ENCODE results near the gene CDADC1. TPM values are rescaled to one million over a fixed set of nuclear protein-coding genes. Genes with fewer than 3 reads are reported as not detected.
"Not testable (repeated sequence)": the region's sequence is repeated elsewhere in the genome, so short reads cannot be mapped to it uniquely, and the experiment has no call there.

Gene CDADC1
- total RNA-seq, 1 experiment from 2014 or later: 7.6 TPM

GRCh38 chr13:49292742-49293486, 45.2 kb downstream of the CDADC1 start:
- ATAC-seq (no peak), DNase-seq (ENCODE audit: low read depth, low spot score) (no peak)
- Histone ChIP-seq H4K20me1 (ENCODE audit: insufficient read depth) (no peaks in the 10 kb centered on the region), H3K9me2 (ENCODE audit: insufficient read depth) (no peaks in the 10 kb centered on the region), H3K27ac (ENCODE audit: low read depth, low read length) (no peak overlapping the region), H3K9ac (ENCODE audit: low read length) (no peak overlapping the region), H3K4me1 (ENCODE audit: control insufficient read depth in 1 of 2, insufficient read depth in 2 of 2, low read length in 2 of 2) (no peaks in the 10 kb centered on the region), H3K4me3 (replicated peaks in 1 of 2; ENCODE audit: low read depth in 1 of 2, low read length in 2 of 2) (no peak overlapping the region), H3K9me3 (ENCODE audit: control insufficient read depth in 1 of 2, insufficient read depth in 1 of 2, low read depth in 1 of 2, low read length in 2 of 2) (no peaks in the 10 kb centered on the region), H3K27me3 (ENCODE audit: insufficient read depth, low read length) (no peaks in the 10 kb centered on the region), H3K79me2 (ENCODE audit: insufficient read depth, low read length) (no peaks in the 10 kb centered on the region), H3K36me3 (ENCODE audit: control insufficient read depth in 1 of 2, insufficient read depth in 2 of 2, low read length in 2 of 2) (no peaks in the 10 kb centered on the region), H3K4me2 (ENCODE audit: low read length) (no peak overlapping the region), H2AFZ (ENCODE audit: low read depth, low read length, poor library complexity, severe bottlenecking) (no peak overlapping the region)
- POLR2A ChIA-PET: no interaction called here
- no TSS peak for BruUV-seq (replicated peaks)
- RAD21 ChIA-PET (ENCODE audit: low non-redundant PET in 1 of 2, low total read pairs in 2 of 2, uncharacterized antibody in 2 of 2, unreplicated experiment in 2 of 2): no interaction called here
- intact Hi-C loops (cut with micrococcal nuclease): no loop called here
- TF ChIP-seq POLR2A (IDR thresholded peaks at IDR 0.05; ENCODE audit: borderline replicate concordance, extremely low read depth, insufficient read depth, insufficient read length) (no peak), SRF (IDR thresholded peaks at IDR 0.05; ENCODE audit: low read depth) (no peak), CBX3 (IDR thresholded peaks at IDR 0.05; ENCODE audit: low read depth) (no peak), RAD21 (IDR thresholded peaks at IDR 0.05; ENCODE audit: low read depth) (no peak), JUND (IDR thresholded peaks at IDR 0.05) (no peak), POLR2AphosphoS5 (IDR thresholded peaks at IDR 0.05; ENCODE audit: low read depth, low read length) (no peak), ELF1 (IDR thresholded peaks at IDR 0.05; ENCODE audit: borderline replicate concordance, low read depth) (no peak), SIN3A (IDR thresholded peaks at IDR 0.05; ENCODE audit: low read depth) (no peak), MAX (IDR thresholded peaks at IDR 0.05) (no peak), ZNF274 (IDR thresholded peaks at IDR 0.05; ENCODE audit: low read depth, low read length) (no peak), FOSL1 (IDR thresholded peaks at IDR 0.05; ENCODE audit: low read depth) (no peak), EGR1 (IDR thresholded peaks at IDR 0.05; ENCODE audit: low read depth) (no peak), SP1 (IDR thresholded peaks at IDR 0.05; ENCODE audit: low read depth) (no peak), TCF7L2 (IDR thresholded peaks at IDR 0.05; ENCODE audit: borderline replicate concordance, extremely low read depth, insufficient read depth, insufficient read length) (no peak), EZH2 (IDR thresholded peaks at IDR 0.05) (no peak)
- TF ChIP-seq, protein P1, sequence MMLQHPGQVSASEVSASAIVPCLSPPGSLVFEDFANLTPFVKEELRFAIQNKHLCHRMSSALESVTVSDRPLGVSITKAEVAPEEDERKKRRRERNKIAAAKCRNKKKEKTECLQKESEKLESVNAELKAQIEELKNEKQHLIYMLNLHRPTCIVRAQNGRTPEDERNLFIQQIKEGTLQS (IDR thresholded peaks at IDR 0.05): no peak
- CTCF ChIA-PET: no interaction called here

- H3K27ac ChIP-seq (ENCODE audit: low read depth, low read length); intact Hi-C loops (cut with micrococcal nuclease); H3K9ac ChIP-seq (ENCODE audit: low read length); ATAC-seq; H3K4me3 ChIP-seq (replicated peaks in 1 of 2; ENCODE audit: low read depth in 1 of 2, low read length in 2 of 2); H3K79me2 ChIP-seq (ENCODE audit: insufficient read depth, low read length); H3K4me1 ChIP-seq (ENCODE audit: control insufficient read depth in 1 of 2, insufficient read depth in 2 of 2, low read length in 2 of 2); H2AFZ ChIP-seq (ENCODE audit: low read depth, low read length, poor library complexity, severe bottlenecking); H4K20me1 ChIP-seq (ENCODE audit: insufficient read depth); POLR2A ChIA-PET; H3K27me3 ChIP-seq (ENCODE audit: insufficient read depth, low read length); DNase-seq (ENCODE audit: low read depth, low spot score); H3K9me2 ChIP-seq (ENCODE audit: insufficient read depth); H3K4me2 ChIP-seq (ENCODE audit: low read length); H3K36me3 ChIP-seq (ENCODE audit: control insufficient read depth in 1 of 2, insufficient read depth in 2 of 2, low read length in 2 of 2); BruUV-seq (replicated peaks); H3K9me3 ChIP-seq (ENCODE audit: control insufficient read depth in 1 of 2, insufficient read depth in 1 of 2, low read depth in 1 of 2, low read length in 2 of 2); RAD21 ChIA-PET (ENCODE audit: low non-redundant PET in 1 of 2, low total read pairs in 2 of 2, uncharacterized antibody in 2 of 2, unreplicated experiment in 2 of 2): not testable (repeated sequence)
- CTCF ChIA-PET: interaction anchor here (1.2 to 2.1 kb wide), 2 partner anchors 14 to 307 kb away, joined by 4 to 7 read pairs; no protein-coding TSS in a partner anchor
Observed at GRCh38 chr13:49294723-49295122, 47.0 kb downstream of the CDADC1 start.
